Naive thymus-derived CD4-positive, alpha-beta T cell (primary cell): ENCODE results near the gene NPIPB8. TPM values are rescaled to one million over a fixed set of nuclear protein-coding genes. Genes with fewer than 3 reads are reported as not detected.
"Not testable (repeated sequence)": the region's sequence is repeated elsewhere in the genome, so short reads cannot be mapped to it uniquely, and the experiment has no call there.

ENCODE experiments used
- ATAC-seq: fragments of 150-1000 bp; cut with Tn5 transposase; 2 replicates; pipeline ENCODE4 v1.10.0; 2021; ENCODE audit warnings: mild to moderate bottlenecking, moderate library complexity
- CTCF ChIA-PET: fragments of 350-600 bp; sonication (Branson Sonifier 250); formaldehyde crosslinking; loops from one replicate; lab custom pipeline; 2021; ENCODE audit warnings: antibody characterized with exemption; lab: Charles Lee
- POLR2A ChIA-PET: fragments of 350-600 bp; sonication (Branson Sonifier 250); formaldehyde crosslinking; loops from one replicate; lab custom pipeline; 2021; ENCODE audit warnings: antibody characterized with exemption, inconsistent platforms; lab: Charles Lee
- DNase-seq, 9 donors: peaks; one replicate each; pipeline versions ENCODE4 v3.0.0 to v3.0.0-alpha.2; 2020 to 2022; ENCODE audit warnings: mixed read lengths in 1 of 9
- H3K27ac ChIP-seq: one replicate; pipeline ENCODE4 v1.7.0; 2013; ENCODE audit warnings: mild to moderate bottlenecking, low read depth, low read length, moderate library complexity
- H3K27me3 ChIP-seq, 2 donors: one replicate each; pipeline ENCODE4 v1.7.0; 2013; ENCODE audit warnings: low read length in 2 of 2, mild to moderate bottlenecking in 2 of 2, moderate library complexity in 2 of 2; ENCODE audit not compliant: control insufficient read depth in 2 of 2, insufficient read depth in 2 of 2
- H3K36me3 ChIP-seq, 3 experiments: 1 replicate in 2 of 3; 2 replicates in 1 of 3; pipeline ENCODE4 v1.7.0; 2013; ENCODE audit warnings: low read length in 3 of 3, mild to moderate bottlenecking in 3 of 3, moderate library complexity in 1 of 3; ENCODE audit not compliant: insufficient read depth in 3 of 3, control insufficient read depth in 2 of 3
- H3K4me1 ChIP-seq, 2 donors: one replicate each; pipeline ENCODE4 v1.7.0; 2013; ENCODE audit warnings: low read length in 2 of 2, mild to moderate bottlenecking in 2 of 2, moderate library complexity in 1 of 2; ENCODE audit not compliant: control insufficient read depth in 2 of 2, insufficient read depth in 2 of 2
- H3K4me3 ChIP-seq: 2 replicates; pipeline ENCODE4 v1.7.0; 2013; ENCODE audit warnings: mild to moderate bottlenecking, low read length
- H3K9me3 ChIP-seq, 3 experiments: 1 replicate in 2 of 3; 2 replicates in 1 of 3; pipeline ENCODE4 v1.7.0; 2013; ENCODE audit warnings: low read length in 3 of 3; ENCODE audit not compliant: control insufficient read depth in 2 of 3
- H3K27ac Mint-ChIP-seq, 9 donors: one replicate each; pipeline ENCODE4 v1.8.0; 2020 to 2022; ENCODE audit warnings: mixed read lengths in 9 of 9, mild to moderate bottlenecking in 8 of 9, moderate library complexity in 5 of 9, inconsistent platforms in 2 of 9
- H3K27me3 Mint-ChIP-seq, 5 donors: one replicate each; pipeline ENCODE4 v1.8.0; 2021 to 2022; ENCODE audit warnings: mixed read lengths in 5 of 5, mild to moderate bottlenecking in 1 of 5
- H3K36me3 Mint-ChIP-seq, 5 donors: one replicate each; pipeline ENCODE4 v1.8.0; 2020 to 2022; ENCODE audit warnings: mixed read lengths in 5 of 5, mild to moderate bottlenecking in 3 of 5, inconsistent platforms in 1 of 5
- H3K4me1 Mint-ChIP-seq, 7 donors: one replicate each; pipeline ENCODE4 v1.8.0; 2020 to 2022; ENCODE audit warnings: mixed read lengths in 7 of 7, mild to moderate bottlenecking in 3 of 7, inconsistent platforms in 1 of 7
- H3K4me3 Mint-ChIP-seq, 10 donors: one replicate each; pipeline ENCODE4 v1.8.0; 2020 to 2022; ENCODE audit warnings: mild to moderate bottlenecking in 10 of 10, mixed read lengths in 10 of 10, moderate library complexity in 6 of 10, inconsistent platforms in 2 of 10
- H3K9me3 Mint-ChIP-seq, 11 donors: one replicate each; pipeline ENCODE4 v1.8.0; 2020 to 2022; ENCODE audit warnings: mixed read lengths in 11 of 11, mild to moderate bottlenecking in 4 of 11, inconsistent platforms in 1 of 11, moderate library complexity in 1 of 11
- intact Hi-C, 2 donors: fragments of 100-400 bp; cut with micrococcal nuclease; formaldehyde crosslinking; loops; one replicate each; pipeline ENCODE4 v1.15.1; 2023
- polyA plus RNA-seq, 2 donors: library from polyadenylated mRNA; unstranded; fragments of 300-500 nt; fragmentation: Illumina TruSeq; gene quantifications; one replicate each; pipeline ENCODE4 v1.2.3, GENCODE V29; 2021
- total RNA-seq, 6 experiments: library from RNA in 5 of 6; stranded (reverse) in 5 of 6; gene quantifications; 1 replicate in 5 of 6; 2 replicates in 1 of 6; pipeline ENCODE4 v1.2.3 and lab custom pipeline; 2021 to 2026

Gene NPIPB8
- total and polyA plus RNA-seq, 7 experiments from 2014 or later = 0.88 to 3.0 (median 1.4) TPM; not detected in 3

GRCh38 chr16:28604186-28604565 lies 33.7 kb upstream of the NPIPB8 start:
- ChIA-PET CTCF (no interaction called here), POLR2A (no interaction called here)
- ATAC-seq (no peak), DNase-seq (no peak)
- Mint-ChIP-seq H3K27me3 (no peaks in the 10 kb centered on the region), H3K4me3 (no peak overlapping the region), H3K4me1 (peaks cover 0 to 10% (median 0%) of the 10 kb centered on the region in 7 donors), H3K36me3 (peaks cover 0 to 5% (median 0%) of the 10 kb centered on the region in 5 donors), H3K27ac (peak overlapping the region in 2 of 9 donors; percentile 26 to 73), H3K9me3 (no peaks in the 10 kb centered on the region)
- Histone ChIP-seq H3K4me1 (no peaks in the 10 kb centered on the region), H3K27me3 (no peaks in the 10 kb centered on the region), H3K9me3 (no peaks in the 10 kb centered on the region), H3K36me3 (no peaks in the 10 kb centered on the region), H3K4me3 (no peak overlapping the region), H3K27ac (no peak overlapping the region)
- intact Hi-C loops = no loop called here

GRCh38 chr16:28606291-28607115 lies 31.4 kb upstream of the NPIPB8 start:
- H3K4me3 Mint-ChIP-seq = no peak overlapping the region
- H3K9me3 ChIP-seq = no peaks in the 10 kb centered on the region
- CTCF ChIA-PET = no interaction called here
- no peak overlapping the region for H3K27ac Mint-ChIP-seq
- intact Hi-C loops = no loop called here
- peaks cover 0 to 9% of the 10 kb centered on the region in 2 donors for H3K4me1 ChIP-seq
- peaks cover 10 to 26% (median 14%) of the 10 kb centered on the region in 7 donors for H3K4me1 Mint-ChIP-seq
- no peak overlapping the region for H3K27ac ChIP-seq
- no peak for DNase-seq
- H3K36me3 Mint-ChIP-seq = peaks cover 0 to 5% (median 3%) of the 10 kb centered on the region in 5 donors
- POLR2A ChIA-PET = no interaction called here
- H3K36me3 ChIP-seq = no peaks in the 10 kb centered on the region
- no peaks in the 10 kb centered on the region for H3K27me3 Mint-ChIP-seq
- no peak for ATAC-seq
- no peaks in the 10 kb centered on the region for H3K27me3 ChIP-seq
- H3K9me3 Mint-ChIP-seq = no peaks in the 10 kb centered on the region
- H3K4me3 ChIP-seq = no peak overlapping the region

GRCh38 chr16:28607116-28607623 lies 30.7 kb upstream of the NPIPB8 start:
- DNase-seq (no peak), ATAC-seq (no peak)
- Histone ChIP-seq H3K27me3 (no peaks in the 10 kb centered on the region), H3K27ac (no peak overlapping the region), H3K4me1 (peaks cover 0 to 9% of the 10 kb centered on the region in 2 donors), H3K4me3 (no peak overlapping the region), H3K36me3 (no peaks in the 10 kb centered on the region), H3K9me3 (no peaks in the 10 kb centered on the region)
- Mint-ChIP-seq H3K9me3 (no peaks in the 10 kb centered on the region), H3K27ac (no peak overlapping the region), H3K4me1 (peaks cover 10 to 25% (median 14%) of the 10 kb centered on the region in 7 donors), H3K4me3 (no peak overlapping the region), H3K36me3 (peaks cover 0 to 5% (median 3%) of the 10 kb centered on the region in 5 donors), H3K27me3 (no peaks in the 10 kb centered on the region)
- ChIA-PET CTCF (interaction anchor here (1.0 kb wide), 1 partner anchor 14 kb away, joined by 3 read pairs; no protein-coding TSS in a partner anchor), POLR2A (interaction anchor here (1.0 kb wide), 1 partner anchor 113 kb away, joined by 3 read pairs; the partner anchor contains the start of gene APOBR)
- intact Hi-C loops = no loop called here

- intact Hi-C loops, ATAC-seq, H3K27me3 ChIP-seq, H3K27ac ChIP-seq, H3K27me3 Mint-ChIP-seq, H3K9me3 Mint-ChIP-seq, H3K36me3 ChIP-seq, H3K4me3 Mint-ChIP-seq, H3K4me1 ChIP-seq, H3K9me3 ChIP-seq, H3K4me3 ChIP-seq, DNase-seq, H3K36me3 Mint-ChIP-seq, H3K27ac Mint-ChIP-seq: not testable (repeated sequence)
- CTCF ChIA-PET = interaction anchor here (1.0 kb wide), 1 partner anchor 13 kb away, joined by 3 read pairs; no protein-coding TSS in a partner anchor
- H3K4me1 Mint-ChIP-seq = peaks cover 10 to 25% (median 14%) of the 10 kb centered on the region in 7 donors
- POLR2A ChIA-PET = interaction anchor here (1.0 kb wide), 1 partner anchor 114 kb away, joined by 3 read pairs; the partner anchor contains the start of gene APOBR
Observed at GRCh38 chr16:28607681-28608495, 30.0 kb upstream of the NPIPB8 start.

- H3K36me3 Mint-ChIP-seq = not testable (repeated sequence)
Observed at GRCh38 chr16:28608496-28608808, 29.4 kb upstream of the NPIPB8 start.

GRCh38 chr16:28608867-28609596 lies 28.8 kb upstream of the NPIPB8 start:
- H3K4me3 Mint-ChIP-seq, H3K4me3 ChIP-seq, POLR2A ChIA-PET, H3K27me3 ChIP-seq, H3K27me3 Mint-ChIP-seq, H3K36me3 ChIP-seq, H3K36me3 Mint-ChIP-seq, DNase-seq, H3K9me3 ChIP-seq, CTCF ChIA-PET, H3K4me1 ChIP-seq, H3K9me3 Mint-ChIP-seq, H3K27ac ChIP-seq, ATAC-seq, intact Hi-C loops: not testable (repeated sequence)
- peaks cover 10 to 25% (median 14%) of the 10 kb centered on the region in 7 donors for H3K4me1 Mint-ChIP-seq
- peak overlapping the region in 1 of 9 donors; percentile 55 for H3K27ac Mint-ChIP-seq

More at GRCh38 chr16:28608496-28608808, 29.4 kb upstream of the NPIPB8 start:
- H3K27me3 ChIP-seq, H3K27ac ChIP-seq, H3K9me3 ChIP-seq, H3K27me3 Mint-ChIP-seq, H3K36me3 ChIP-seq, CTCF ChIA-PET, H3K4me3 ChIP-seq, POLR2A ChIA-PET, ATAC-seq, H3K9me3 Mint-ChIP-seq, DNase-seq, H3K4me1 ChIP-seq, H3K27ac Mint-ChIP-seq, H3K4me3 Mint-ChIP-seq, intact Hi-C loops: not testable (repeated sequence)
- peaks cover 10 to 25% (median 14%) of the 10 kb centered on the region in 7 donors for H3K4me1 Mint-ChIP-seq
